H1 (cell line): ENCODE measurements around the gene USH1C.

ENCODE experiments used
- CTCF ChIP-seq, 3 experiments: IDR thresholded peaks; 1 replicate in 2 of 3; 2 replicates in 1 of 3; pipeline versions ENCODE4 v1.5.1 to v1.6.1; 2011; ENCODE audit warnings: low read length in 3 of 3, mild to moderate bottlenecking in 3 of 3, inconsistent platforms in 2 of 3, low read depth in 1 of 3, moderate library complexity in 1 of 3; ENCODE audit not compliant: insufficient read depth in 1 of 3; ENCODE audit errors: control extremely low read depth in 1 of 3
- FOSL1 ChIP-seq: IDR thresholded peaks from 2 replicates; pipeline ENCODE4 v1.6.1; 2011; ENCODE audit warnings: mild to moderate bottlenecking, low read depth, low read length, moderate library complexity; ENCODE audit not compliant: insufficient read depth
- HDAC6 ChIP-seq: IDR thresholded peaks from one replicate; pipeline ENCODE4 v1.7.1; 2012; ENCODE audit warnings: low read depth, mild to moderate bottlenecking, inconsistent platforms, low read length, moderate library complexity
- RAD21 ChIP-seq, 2 experiments: IDR thresholded peaks in 1 of 2; conservative IDR thresholded peaks in 1 of 2; 2 replicates each; pipeline ENCODE4 v1.6.1; 2011; ENCODE audit warnings: low read depth in 2 of 2, low read length in 2 of 2, improper control_type of control experiment in 1 of 2, inconsistent platforms in 1 of 2, mild to moderate bottlenecking in 1 of 2, moderate library complexity in 1 of 2
- ZNF274 ChIP-seq: IDR thresholded peaks from 2 replicates; pipeline ENCODE4 v1.7.0; 2012; ENCODE audit warnings: low read length, borderline replicate concordance; ENCODE audit errors: extremely low read depth

GRCh38 chr11:17468122-17468521, 76.1 kb downstream of the USH1C start:
- TF ChIP-seq FOSL1 (no peak), RAD21 (IDR thresholded peaks at IDR 0.05 in 1 of 2, conservative IDR thresholded peaks at IDR 0.05 in 1 of 2; ENCODE audit: low read depth in 2 of 2, low read length in 2 of 2) (no peak), CTCF (IDR thresholded peaks at IDR 0.05; ENCODE audit: control extremely low read depth in 1 of 3, insufficient read depth in 1 of 3, low read depth in 1 of 3, low read length in 3 of 3) (no peak), HDAC6 (no peak), ZNF274 (no peak)
